HG02870 (cell line): ENCODE data around the gene COL6A5.

ENCODE experiments used
- ATAC-seq: cut with Tn5 transposase; IDR thresholded peaks from one replicate; pipeline ENCODE4 v1.9.1; 2021; ENCODE audit warnings: mild to moderate bottlenecking, moderate library complexity; ENCODE audit not compliant: unreplicated experiment

COL6A5 gene

DNA sequence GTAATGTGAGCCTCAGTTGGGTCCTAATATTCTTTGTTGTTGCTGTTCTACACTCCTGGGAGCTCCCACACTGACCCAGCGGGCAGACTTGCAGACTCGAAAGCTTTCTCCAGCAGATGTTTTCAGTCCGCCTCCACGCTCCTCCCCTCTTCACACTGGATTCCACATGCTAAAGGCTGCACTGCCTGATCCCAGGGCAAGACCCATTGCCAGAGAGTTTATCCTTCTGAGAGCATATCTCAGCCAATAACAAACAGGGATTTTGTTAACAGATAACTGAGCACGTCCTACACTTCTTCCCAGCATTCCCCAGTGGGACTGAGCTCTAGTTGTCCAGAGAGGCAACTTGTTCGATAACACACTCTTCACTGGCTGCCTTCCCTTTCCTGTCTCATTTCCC is 163.5 kb downstream of the COL6A5 start:
- ATAC-seq = no peak

DNA sequence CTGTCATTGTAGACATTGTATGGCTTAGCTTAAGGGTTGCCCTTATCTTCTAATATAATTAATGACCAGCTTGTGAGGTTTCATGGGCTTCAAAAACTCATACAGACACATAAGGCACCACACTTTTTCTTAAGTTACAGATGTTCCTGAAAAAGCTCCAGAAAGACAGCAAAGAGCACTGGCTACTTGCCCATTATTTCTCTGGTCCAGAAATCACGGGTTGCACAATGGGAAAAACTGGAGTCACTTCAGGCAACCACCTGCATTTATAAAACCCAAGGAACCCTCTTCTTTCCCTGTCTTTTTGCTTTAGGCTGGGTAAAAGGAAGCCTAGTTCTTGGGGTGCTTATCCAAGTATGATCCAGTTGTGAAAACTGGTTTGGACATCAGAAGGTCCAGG is 169.2 kb downstream of the COL6A5 start:
- ATAC-seq = no peak

DNA sequence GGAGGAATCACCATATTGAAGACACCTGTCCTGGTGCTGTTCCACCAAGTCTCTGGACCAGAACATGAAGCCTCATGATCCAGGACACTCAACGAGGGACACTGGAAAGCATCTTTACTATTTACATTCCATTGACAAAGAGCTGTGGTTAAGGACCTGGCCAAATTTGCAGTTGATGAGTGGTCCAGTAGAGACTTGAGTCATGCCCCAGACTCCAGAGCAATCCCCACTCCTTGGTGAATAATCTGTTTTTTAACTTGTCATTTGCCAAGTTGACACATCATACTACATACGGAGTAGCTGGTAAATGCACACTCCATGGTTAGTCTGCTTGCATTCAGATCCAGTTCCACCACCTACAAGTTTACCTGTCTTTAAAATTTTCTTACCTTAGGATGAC is 170.3 kb downstream of the COL6A5 start:
- ATAC-seq = no peak

DNA sequence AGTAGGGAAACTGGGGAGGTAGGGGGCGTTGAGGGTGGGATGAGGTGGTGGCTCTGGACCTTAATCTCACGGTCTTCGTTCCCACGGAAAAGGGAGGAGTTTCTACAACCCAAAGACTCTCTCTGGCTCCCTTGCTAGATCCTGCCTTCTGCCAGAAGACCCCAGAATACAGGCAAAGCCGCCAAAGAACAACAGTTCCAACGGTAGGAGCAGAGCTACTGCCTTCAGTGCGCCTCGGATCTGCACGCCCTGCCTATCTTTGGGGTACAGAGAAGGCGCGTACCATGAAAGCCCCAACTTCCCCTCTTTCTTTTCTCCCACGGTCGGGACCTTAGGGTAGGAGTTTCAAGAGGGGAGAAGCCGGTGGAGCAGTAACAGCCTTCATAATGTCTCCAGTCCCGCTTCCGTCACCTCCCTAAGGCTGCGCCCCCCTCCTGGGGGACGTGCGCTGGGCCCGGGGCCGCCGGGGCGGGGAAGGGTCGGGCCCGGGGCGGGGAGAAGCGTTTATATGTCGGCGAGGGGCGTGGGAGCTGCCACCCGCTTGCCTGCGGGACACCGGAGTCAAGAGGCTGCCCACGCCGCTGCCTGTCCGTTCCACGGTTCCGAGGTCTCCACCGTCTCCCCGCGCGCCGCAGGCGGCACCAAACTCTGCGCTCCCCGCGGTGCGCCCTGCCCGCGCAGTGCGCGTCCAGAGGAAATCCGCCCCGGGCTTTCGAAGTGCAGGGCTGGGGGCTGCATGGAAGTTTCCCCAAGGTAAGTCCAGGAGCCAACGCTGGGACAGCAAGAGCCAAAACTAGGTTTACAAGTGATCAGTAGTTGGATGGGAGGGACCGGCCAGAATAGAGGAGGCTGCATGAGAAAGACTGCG is 171.4 kb downstream of the COL6A5 start, which contains the start of gene COL6A6:
COL6A6 (plus strand) TSS at position 533 of the 868 bp plus-strand sequence. CDS start 43,188 bp downstream, outside the sequence.
- no peak for ATAC-seq

DNA sequence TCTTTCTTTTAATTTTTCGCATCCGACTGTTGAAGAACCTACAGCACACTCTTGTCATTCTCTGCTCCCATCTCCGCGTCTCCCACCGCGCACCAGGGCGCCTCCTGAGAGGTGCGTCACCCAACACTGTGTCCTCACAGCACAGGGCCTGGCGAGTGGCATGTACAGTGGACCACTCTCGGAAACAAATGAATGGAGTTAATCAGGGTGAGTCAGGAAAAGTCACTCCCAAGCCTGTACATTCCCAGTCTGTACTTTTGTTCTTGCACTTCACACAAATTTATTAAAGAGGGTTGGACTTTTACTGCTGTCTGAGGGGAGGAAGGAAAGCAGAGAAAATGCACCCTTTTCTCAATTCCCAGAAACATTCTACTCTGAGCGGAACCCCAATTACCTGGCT is 172.1 kb downstream of the COL6A5 start:
- ATAC-seq = no peak

DNA sequence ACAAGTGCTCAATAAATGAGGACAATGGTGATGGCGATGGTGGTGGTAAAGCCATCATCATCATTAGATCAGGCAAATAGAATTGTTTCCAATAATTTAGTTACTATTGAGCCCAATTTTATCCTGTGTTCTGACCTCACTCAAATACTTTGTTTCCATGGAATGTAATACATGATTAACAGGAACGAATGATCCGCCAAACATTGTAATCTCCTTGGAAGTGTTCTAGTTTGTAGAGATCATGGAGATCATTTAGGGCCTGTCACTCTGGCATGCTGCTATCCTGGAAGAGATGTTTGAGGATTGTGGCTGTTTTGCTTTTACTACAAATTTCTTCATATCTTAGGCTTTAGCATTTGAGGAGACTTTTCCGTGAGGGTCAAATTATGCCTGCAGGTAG is 174.3 kb downstream of the COL6A5 start:
- ATAC-seq = no peak

DNA sequence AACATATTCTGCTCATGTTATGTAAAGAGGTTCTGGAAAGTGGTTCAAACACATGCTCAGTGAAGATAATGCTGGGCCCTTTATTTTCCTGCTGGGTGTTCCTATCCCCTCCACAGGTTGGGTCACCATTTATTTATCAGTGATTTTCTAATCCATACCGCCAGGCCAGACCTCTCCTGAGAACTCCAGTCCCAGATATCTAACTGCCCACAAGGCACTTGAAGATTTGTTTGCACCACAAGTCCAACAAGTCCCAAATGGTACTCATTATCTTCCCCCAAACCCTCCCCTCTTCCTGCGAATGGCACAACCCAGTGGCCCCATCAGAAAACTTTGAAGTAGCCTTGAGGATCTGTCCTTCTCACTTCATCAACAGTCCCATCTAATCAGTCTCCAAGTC is 176.9 kb downstream of the COL6A5 start:
- ATAC-seq = no peak

DNA sequence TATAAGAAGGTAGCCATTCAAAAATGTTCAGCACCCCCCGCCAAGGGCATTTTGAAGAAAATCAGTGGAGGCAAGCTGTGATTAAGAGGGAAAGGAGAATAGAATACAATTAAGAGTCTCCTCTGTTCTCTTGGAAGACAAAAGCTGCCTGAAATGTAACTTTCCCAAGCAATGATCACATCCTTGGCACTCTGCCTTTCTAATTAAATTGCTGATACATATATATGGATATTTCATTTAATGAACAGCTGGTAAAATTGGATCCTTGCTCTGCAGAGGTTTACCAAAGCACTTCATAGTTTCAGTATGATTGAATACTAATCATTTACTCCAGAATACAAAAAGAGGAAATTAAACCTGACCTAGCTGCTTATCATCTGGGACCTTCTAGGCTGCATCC is 182.0 kb downstream of the COL6A5 start:
- no peak for ATAC-seq

DNA sequence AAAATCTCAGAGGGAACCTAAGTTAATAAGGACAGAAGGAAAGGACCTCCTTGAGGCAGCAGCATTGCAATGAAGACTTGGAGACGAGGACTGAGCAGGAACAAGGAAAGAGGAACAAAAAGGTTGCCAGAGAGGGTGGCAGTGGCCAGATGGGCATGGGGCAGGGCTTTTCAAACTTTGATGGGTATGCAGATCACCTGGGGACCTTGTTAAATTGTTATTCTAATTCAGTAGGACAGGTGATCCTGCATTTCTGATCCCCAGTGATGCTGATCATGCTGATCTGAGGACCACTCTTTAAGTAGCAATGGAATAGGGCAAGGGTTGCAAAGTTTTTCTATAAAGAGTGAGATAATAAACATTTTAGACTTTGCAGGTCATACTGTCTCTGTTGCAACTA is 182.6 kb downstream of the COL6A5 start:
- no peak for ATAC-seq

DNA sequence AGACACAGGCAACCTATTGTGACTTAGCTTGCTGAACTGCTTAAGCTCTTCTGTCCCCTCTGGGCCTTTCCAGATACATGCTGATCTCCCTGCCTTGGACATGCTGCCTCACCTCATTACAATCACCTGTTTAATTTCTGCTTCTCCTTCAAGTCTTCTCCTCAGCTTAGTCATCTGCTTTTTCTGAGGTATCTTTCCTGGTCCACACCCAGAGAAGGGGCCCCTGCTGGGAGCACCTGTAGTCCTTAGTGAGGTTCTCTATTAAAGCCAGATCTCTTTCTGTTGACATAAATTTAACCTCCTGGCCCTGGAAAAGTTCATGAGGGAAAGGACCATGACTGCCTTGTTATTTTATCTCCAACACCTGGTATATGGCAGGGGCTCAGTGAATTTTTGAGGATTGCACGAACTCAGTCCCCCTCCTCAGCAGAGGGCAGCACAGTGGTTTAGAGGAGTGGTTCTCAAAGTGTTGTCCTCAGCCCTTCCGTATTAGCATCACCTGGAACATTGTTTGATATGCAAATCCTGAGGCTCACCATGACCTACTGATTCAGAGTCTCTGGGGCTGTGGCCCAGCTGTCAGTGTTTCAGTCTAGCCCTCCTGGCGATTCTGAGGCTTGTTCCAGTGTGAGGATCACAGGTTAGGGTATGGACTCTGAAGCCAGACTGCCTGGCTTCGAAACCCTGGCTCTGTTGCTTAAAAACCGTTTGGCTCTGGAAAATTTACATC is 184.2 kb downstream of the COL6A5 start:
- ATAC-seq = peak; percentile 50

DNA sequence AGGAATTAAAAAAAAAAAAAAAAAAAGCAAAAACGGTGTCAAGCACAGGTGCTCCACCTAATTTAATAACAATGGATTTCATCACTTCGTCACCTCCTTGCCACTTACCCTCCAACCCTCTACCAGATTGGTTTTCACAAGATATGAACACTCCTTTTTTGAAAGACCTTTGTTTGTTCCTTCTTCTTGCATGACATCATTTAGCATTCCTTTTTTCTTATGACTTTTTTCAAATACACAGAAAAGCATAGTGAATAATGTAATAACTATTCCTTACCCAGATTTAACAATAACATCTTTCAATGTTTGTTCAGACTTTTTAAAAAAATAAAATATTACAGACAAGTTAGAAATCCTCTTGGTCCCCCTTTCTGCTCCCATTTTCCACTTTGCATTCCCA is 187.8 kb downstream of the COL6A5 start:
- ATAC-seq = no peak
